Measurements from ENCODE around the gene IFT122.
A peak's percentile ranks its signal among the peaks of the same experiment; 100 is the strongest.

IFT122 gene

GRCh38 chr3:129432036-129432435 is 8.0 kb upstream of the IFT122 start:
- no peak for TF ChIP-seq CTCF (conservative IDR thresholded peaks at IDR 0.05; ENCODE audit: low read depth, low read length)
- no peak overlapping the region for H3K4me3 ChIP-seq (ENCODE audit: low read length)
- DNase-seq (ENCODE audit: low read depth) = no peak

- TF ChIP-seq CTCF (conservative IDR thresholded peaks at IDR 0.05; ENCODE audit: low read depth, low read length) = no peak
- H3K4me3 ChIP-seq (ENCODE audit: low read length) = no peak overlapping the region
Observed at GRCh38 chr3:129432671-129433070, 7.4 kb upstream of the IFT122 start.

DNA sequence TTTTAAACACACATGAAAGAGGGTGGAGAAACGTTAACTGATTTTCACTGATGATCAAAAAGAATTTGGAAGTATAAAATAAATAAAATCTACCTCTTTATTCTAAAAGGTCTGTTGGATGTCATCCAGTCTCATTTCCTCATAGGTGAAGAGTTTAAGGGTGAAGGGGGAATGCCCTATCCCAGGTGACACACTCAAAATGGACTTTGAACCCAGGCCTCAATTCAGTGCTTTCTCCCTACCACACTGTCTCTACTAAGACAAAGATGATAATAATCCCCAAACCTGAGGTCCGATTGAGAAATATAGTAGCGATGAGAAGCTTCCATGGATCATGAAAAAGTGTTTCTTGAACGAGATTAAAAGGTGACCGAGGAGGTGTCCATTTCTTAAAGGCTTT is 6.5 kb upstream of the IFT122 start:
- DNase-seq (ENCODE audit: low read depth) = no peak
- H3K4me3 ChIP-seq (ENCODE audit: low read length) = no peak overlapping the region
- TF ChIP-seq CTCF (conservative IDR thresholded peaks at IDR 0.05; ENCODE audit: low read depth, low read length) = no peak

More at GRCh38 chr3:129432671-129433070, 7.4 kb upstream of the IFT122 start:
- no peak for DNase-seq (ENCODE audit: low read depth)

- no peak overlapping the region for H3K4me3 ChIP-seq (ENCODE audit: low read length)
- no peak for DNase-seq (ENCODE audit: low read depth)
- TF ChIP-seq CTCF (conservative IDR thresholded peaks at IDR 0.05; ENCODE audit: low read depth, low read length) = no peak
Observed at GRCh38 chr3:129434140-129434539, 5.9 kb upstream of the IFT122 start.

DNA sequence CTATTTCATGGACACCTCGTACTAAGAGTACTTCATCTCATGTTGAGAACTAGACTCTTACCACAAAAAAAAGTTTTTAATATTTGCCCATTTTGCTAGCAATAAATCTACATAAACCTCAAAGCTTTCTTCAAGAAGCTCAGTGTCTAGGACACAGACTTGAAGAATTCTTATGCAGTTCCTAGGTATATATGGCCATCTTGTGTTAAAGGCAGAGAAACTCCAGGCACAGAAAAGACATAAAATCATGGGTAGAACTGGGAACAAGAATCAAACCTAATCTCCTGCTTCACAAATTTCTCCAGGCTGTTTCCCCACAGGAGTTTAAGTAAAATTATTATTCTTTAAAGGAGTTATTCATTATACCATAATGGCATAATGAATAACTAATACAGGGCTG is 4.7 kb upstream of the IFT122 start:
- no peak for DNase-seq (ENCODE audit: low read depth)
- no peak overlapping the region for H3K4me3 ChIP-seq (ENCODE audit: low read length)
- TF ChIP-seq CTCF (conservative IDR thresholded peaks at IDR 0.05; ENCODE audit: low read depth, low read length) = no peak

GRCh38 chr3:129439226-129439816 is 703 bp upstream of the IFT122 start:
- DNase-seq (ENCODE audit: low read depth) = no peak
- H3K4me3 ChIP-seq (ENCODE audit: low read length) = peak overlapping the region; percentile 99

More at GRCh38 chr3:129439226-129439816, 703 bp upstream of the IFT122 start:
- no peak for TF ChIP-seq CTCF (conservative IDR thresholded peaks at IDR 0.05; ENCODE audit: low read depth, low read length)

Data from retinal pigment epithelial cell (primary cell).